SK-N-SH (cell line): ENCODE results near the gene HECTD3. TPM values are rescaled to one million over a fixed set of nuclear protein-coding genes. Genes with fewer than 3 reads are reported as not detected.

Experiments
- CTCF ChIA-PET: fragments of 300-600, 350-600 bp; formaldehyde crosslinking; extraction: SDS; loops from one replicate; lab custom pipeline; 2021; lab: Yijun Ruan, JAX
- POLR2A ChIA-PET: fragments of 350-600 bp; sonication (Branson Sonifier 250); formaldehyde crosslinking; extraction: SDS; loops from one replicate; lab custom pipeline; 2020; ENCODE audit warnings: antibody characterized with exemption, inconsistent platforms; lab: Yijun Ruan, JAX
- DNase-seq: peaks from one replicate; pipeline ENCODE4 v3.0.0; 2012
- H2AFZ ChIP-seq: fragments of 200-600 bp; sonication (generic); 2 replicates; pipeline ENCODE4 v1.8.1; 2016; ENCODE audit warnings: antibody characterized with exemption, mild to moderate bottlenecking, low read depth
- H3F3A ChIP-seq: fragments of 200-600 bp; sonication (generic); replicated peaks from 2 replicates; pipeline ENCODE3; 2016; ENCODE audit warnings: antibody characterized with exemption, mild to moderate bottlenecking; ENCODE audit not compliant: insufficient read depth
- H3K27ac ChIP-seq, 2 experiments: fragments of 200-500 bp in 1 of 2; fragments of 200-600 bp in 1 of 2; sonication (Bioruptor generic) in 1 of 2; sonication (generic), shearing (Covaris generic) in 1 of 2; 2 replicates each; pipeline versions ENCODE4 v1.5.1 to v1.6.1; 2014 to 2016; ENCODE audit warnings: low read depth in 2 of 2, inconsistent platforms in 1 of 2, low read length in 1 of 2, mild to moderate bottlenecking in 1 of 2, mixed read lengths in 1 of 2
- H3K27me3 ChIP-seq: fragments of 200-600 bp; sonication (generic), shearing (Covaris generic); 2 replicates; pipeline ENCODE4 v1.6.1; 2016; ENCODE audit warnings: mixed run types; ENCODE audit not compliant: insufficient read depth
- H3K36me3 ChIP-seq, 2 experiments: fragments of 200-500 bp in 1 of 2; fragments of 200-600 bp in 1 of 2; sonication (Bioruptor generic) in 1 of 2; sonication (generic) in 1 of 2; replicated peaks in 1 of 2; 2 replicates each; pipeline versions ENCODE3 to v1.5.1; 2014 to 2016; ENCODE audit warnings: low read length in 1 of 2, mild to moderate bottlenecking in 1 of 2; ENCODE audit not compliant: insufficient read depth in 2 of 2, control insufficient read depth in 1 of 2
- H3K4me1 ChIP-seq, 2 experiments: fragments of 200-500 bp in 1 of 2; fragments of 200-600 bp in 1 of 2; sonication (Bioruptor generic) in 1 of 2; sonication (generic), shearing (Covaris generic) in 1 of 2; 2 replicates each; pipeline versions ENCODE4 v1.5.1 to v1.6.1; 2014 to 2016; ENCODE audit warnings: low read depth in 1 of 2, low read length in 1 of 2, mixed run types in 1 of 2; ENCODE audit not compliant: insufficient read depth in 2 of 2, control insufficient read depth in 1 of 2
- H3K4me2 ChIP-seq: fragments of 200-600 bp; sonication (generic), shearing (Covaris generic); 2 replicates; pipeline ENCODE4 v1.6.1; 2017; ENCODE audit warnings: mixed run types
- H3K4me3 ChIP-seq, 2 experiments: fragments of 200-500 bp in 1 of 2; fragments of 200-600 bp in 1 of 2; sonication (Bioruptor generic) in 1 of 2; sonication (generic), shearing (Covaris generic) in 1 of 2; 2 replicates each; pipeline versions ENCODE4 v1.5.1 to v1.8.1; 2014 to 2016; ENCODE audit warnings: low read depth in 2 of 2, inconsistent platforms in 1 of 2, low read length in 1 of 2, mild to moderate bottlenecking in 1 of 2, mixed read lengths in 1 of 2, moderate library complexity in 1 of 2
- H3K79me2 ChIP-seq: fragments of 200-600 bp; sonication (generic); 2 replicates; pipeline ENCODE4 v1.8.1; 2017; ENCODE audit warnings: mild to moderate bottlenecking; ENCODE audit not compliant: insufficient read depth
- H3K9ac ChIP-seq: fragments of 200-600 bp; sonication (generic); 2 replicates; pipeline ENCODE4 v1.6.1; 2017; ENCODE audit warnings: mixed run types
- H3K9me2 ChIP-seq: fragments of 200-600 bp; sonication (generic); 2 replicates; pipeline ENCODE4 v1.6.1; 2017; ENCODE audit warnings: mixed run types
- H3K9me3 ChIP-seq: fragments of 200-600 bp; sonication (generic); 2 replicates; pipeline ENCODE4 v1.6.1; 2017; ENCODE audit warnings: mixed run types, mild to moderate bottlenecking, moderate library complexity
- H4K20me1 ChIP-seq: fragments of 200-600 bp; sonication (generic); 2 replicates; pipeline ENCODE4 v1.6.1; 2017; ENCODE audit warnings: mild to moderate bottlenecking, mixed run types; ENCODE audit not compliant: insufficient read depth
- ELF1 ChIP-seq: IDR thresholded peaks from 2 replicates; pipeline ENCODE4 v1.4.0; 2012
- FOSL2 ChIP-seq: IDR thresholded peaks from 2 replicates; pipeline ENCODE4 v1.4.0; 2012; ENCODE audit warnings: low read depth, mild to moderate bottlenecking, moderate library complexity, borderline replicate concordance
- FOXM1 ChIP-seq: IDR thresholded peaks from 2 replicates; pipeline ENCODE4 v1.4.0; 2012; ENCODE audit warnings: low read depth, mild to moderate bottlenecking
- GABPA ChIP-seq: IDR thresholded peaks from 2 replicates; pipeline ENCODE4 v1.4.0; 2012; ENCODE audit warnings: low read depth, mild to moderate bottlenecking
- IRF3 ChIP-seq: fragments of 150-350 bp; IDR thresholded peaks from 2 replicates; pipeline ENCODE4 v1.6.1; 2016; ENCODE audit warnings: mild to moderate bottlenecking, low read depth, low read length
- MXI1 ChIP-seq: IDR thresholded peaks from 2 replicates; pipeline ENCODE4 v1.6.1; 2012; ENCODE audit warnings: mild to moderate bottlenecking, low read depth, low read length, improper control_type of control experiment
- PBX3 ChIP-seq: IDR thresholded peaks from 2 replicates; pipeline ENCODE4; 2012
- POLR2AphosphoS5 ChIP-seq: IDR thresholded peaks from 2 replicates; pipeline ENCODE4 v1.6.1; 2012; ENCODE audit warnings: low read depth, low read length
- RAD21 ChIP-seq: IDR thresholded peaks from 2 replicates; pipeline ENCODE4 v1.6.1; 2012; ENCODE audit warnings: mild to moderate bottlenecking, low read length
- RXRA ChIP-seq: IDR thresholded peaks from 2 replicates; pipeline ENCODE4 v1.4.0; 2012; ENCODE audit warnings: low read depth, mild to moderate bottlenecking, borderline replicate concordance
- SIN3A ChIP-seq: IDR thresholded peaks from 2 replicates; pipeline ENCODE4 v1.6.1; 2012; ENCODE audit warnings: low read depth, mild to moderate bottlenecking, low read length, moderate library complexity, borderline replicate concordance
- SMC3 ChIP-seq: IDR thresholded peaks from 2 replicates; pipeline ENCODE4 v1.6.1; 2012; ENCODE audit warnings: low read depth, low read length, improper control_type of control experiment
- TCF12 ChIP-seq: IDR thresholded peaks from 2 replicates; pipeline ENCODE4 v1.4.0; 2012
- TEAD4 ChIP-seq: IDR thresholded peaks from 2 replicates; pipeline ENCODE4 v1.4.0; 2012; ENCODE audit warnings: mild to moderate bottlenecking, borderline replicate concordance; ENCODE audit not compliant: insufficient read depth
- USF2 ChIP-seq: fragments of 150-350 bp; IDR thresholded peaks from 2 replicates; pipeline ENCODE4 v1.6.1; 2017; ENCODE audit warnings: antibody characterized with exemption, low read length, low read depth, borderline replicate concordance
- YY1 ChIP-seq: IDR thresholded peaks from 2 replicates; pipeline ENCODE4 v1.4.0; 2012; ENCODE audit warnings: low read depth, mild to moderate bottlenecking
- ZBTB33 ChIP-seq: IDR thresholded peaks from 2 replicates; pipeline ENCODE4 v1.4.0; 2012; ENCODE audit warnings: low read depth, borderline replicate concordance
- WGBS: methylation state at CpG from one replicate; pipeline ENCODE4 v1.1.6; 2017; ENCODE audit warnings: low lambda C conversion rate; 5-methylcytosine and 5-hydroxymethylcytosine counted together
- polyA plus RNA-seq, 3 experiments: library from polyadenylated mRNA; depleted of rRNA; stranded (reverse); fragments of >200 nt; gene quantifications; 2 replicates each; pipeline ENCODE4 v1.2.3, GENCODE V29; 2012

The HECTD3 gene
- polyA plus RNA-seq, 1 of the 3 experiments (the other 2 are of a cell fraction), result 39.3 TPM

GRCh38 chr1:44973645-44974044 is 37.5 kb downstream of the HECTD3 start:
- no peak overlapping the region for H3K4me3 ChIP-seq
- H3K27ac ChIP-seq, result no peak overlapping the region
- ChIA-PET POLR2A (no interaction called here), CTCF (interaction anchor here (1.0 to 1.1 kb wide), 3 partner anchors 18 to 243 kb away, joined by 3 to 4 read pairs (median 3); partner anchors contain the start of gene RNU5D-1)
- no peak overlapping the region for H2AFZ ChIP-seq
- 95% methylated on average over 1 of the region's 1 CpG for WGBS
- H3K36me3 ChIP-seq, result peaks cover 5 to 25% of the 10 kb centered on the region in 2 experiments
- H4K20me1 ChIP-seq, result no peaks in the 10 kb centered on the region
- no peaks in the 10 kb centered on the region for H3K79me2 ChIP-seq
- peaks cover 0 to 8% of the 10 kb centered on the region in 2 experiments; a peak in 2 of 4 replicates for H3K4me1 ChIP-seq
- no peaks in the 10 kb centered on the region for H3K27me3 ChIP-seq
- no peaks in the 10 kb centered on the region for H3K9me2 ChIP-seq
- TF ChIP-seq PBX3, result no peak
- TF ChIP-seq USF2, result no peak
- no peak for TF ChIP-seq FOXM1
- no peak for TF ChIP-seq POLR2AphosphoS5
- no peak for TF ChIP-seq YY1
- no peak for TF ChIP-seq SMC3
- no peak for TF ChIP-seq TCF12
- no peak for TF ChIP-seq RAD21
- no peak for TF ChIP-seq ELF1
- TF ChIP-seq IRF3, result no peak
- TF ChIP-seq MXI1, result no peak
- no peak for TF ChIP-seq FOSL2
- no peak for TF ChIP-seq GABPA
- no peak for TF ChIP-seq TEAD4
- TF ChIP-seq SIN3A, result no peak
- TF ChIP-seq ZBTB33, result no peak
- TF ChIP-seq RXRA, result no peak
- TF ChIP-seq, all 33 proteins: peak for 0
- Histone ChIP-seq H3K9me3 (no peaks in the 10 kb centered on the region), H3K9ac (no peak overlapping the region), H3F3A (peaks cover 11% of the 10 kb centered on the region), H3K4me2 (no peak overlapping the region)
- no peak for DNase-seq
